Epithelial cell of esophagus (primary cell): ENCODE results near the gene ASTN2.
"Not testable (repeated sequence)": the region's sequence is repeated elsewhere in the genome, so short reads cannot be mapped to it uniquely, and the experiment has no call there.

ENCODE experiments used
- DNase-seq: peaks from one replicate; pipeline ENCODE4 v3.0.0; 2010; ENCODE audit warnings: low read depth
- H3K4me3 ChIP-seq: 2 replicates; pipeline ENCODE4 v1.5.1; 2011; ENCODE audit warnings: mild to moderate bottlenecking, low read length, control low read depth
- TF ChIP-seq, protein P1 (sequence below): IDR thresholded peaks from 2 replicates; pipeline ENCODE4 v1.5.1; 2011; ENCODE audit warnings: low read depth, mild to moderate bottlenecking, low read length, control low read depth, inconsistent platforms; ENCODE audit not compliant: insufficient read depth; ENCODE audit errors: missing control alignments

The ASTN2 gene

DNA sequence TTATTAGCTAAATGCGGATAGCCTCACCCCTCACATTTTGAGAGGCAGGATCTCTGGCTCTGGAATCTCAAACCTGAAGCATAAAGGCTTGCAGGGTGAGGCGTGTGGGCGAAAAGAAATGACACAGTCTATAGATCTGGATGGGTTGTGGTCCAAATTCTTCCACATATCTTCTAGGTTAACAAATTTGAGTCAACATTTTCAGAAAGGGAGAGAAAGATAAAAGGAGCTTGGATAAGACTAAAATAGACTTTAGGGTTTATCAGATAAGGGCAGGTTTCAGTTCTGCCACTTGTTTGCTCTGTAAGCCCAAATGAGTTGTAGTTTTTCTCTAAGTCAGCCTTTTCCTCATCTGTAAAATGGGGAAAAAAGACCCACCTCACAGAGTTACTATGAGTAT lies 506.9 kb downstream of the ASTN2 start:
- TF ChIP-seq, protein P1, sequence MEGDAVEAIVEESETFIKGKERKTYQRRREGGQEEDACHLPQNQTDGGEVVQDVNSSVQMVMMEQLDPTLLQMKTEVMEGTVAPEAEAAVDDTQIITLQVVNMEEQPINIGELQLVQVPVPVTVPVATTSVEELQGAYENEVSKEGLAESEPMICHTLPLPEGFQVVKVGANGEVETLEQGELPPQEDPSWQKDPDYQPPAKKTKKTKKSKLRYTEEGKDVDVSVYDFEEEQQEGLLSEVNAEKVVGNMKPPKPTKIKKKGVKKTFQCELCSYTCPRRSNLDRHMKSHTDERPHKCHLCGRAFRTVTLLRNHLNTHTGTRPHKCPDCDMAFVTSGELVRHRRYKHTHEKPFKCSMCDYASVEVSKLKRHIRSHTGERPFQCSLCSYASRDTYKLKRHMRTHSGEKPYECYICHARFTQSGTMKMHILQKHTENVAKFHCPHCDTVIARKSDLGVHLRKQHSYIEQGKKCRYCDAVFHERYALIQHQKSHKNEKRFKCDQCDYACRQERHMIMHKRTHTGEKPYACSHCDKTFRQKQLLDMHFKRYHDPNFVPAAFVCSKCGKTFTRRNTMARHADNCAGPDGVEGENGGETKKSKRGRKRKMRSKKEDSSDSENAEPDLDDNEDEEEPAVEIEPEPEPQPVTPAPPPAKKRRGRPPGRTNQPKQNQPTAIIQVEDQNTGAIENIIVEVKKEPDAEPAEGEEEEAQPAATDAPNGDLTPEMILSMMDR = no peak
- DNase-seq = no peak
- H3K4me3 ChIP-seq = no peak overlapping the region

DNA sequence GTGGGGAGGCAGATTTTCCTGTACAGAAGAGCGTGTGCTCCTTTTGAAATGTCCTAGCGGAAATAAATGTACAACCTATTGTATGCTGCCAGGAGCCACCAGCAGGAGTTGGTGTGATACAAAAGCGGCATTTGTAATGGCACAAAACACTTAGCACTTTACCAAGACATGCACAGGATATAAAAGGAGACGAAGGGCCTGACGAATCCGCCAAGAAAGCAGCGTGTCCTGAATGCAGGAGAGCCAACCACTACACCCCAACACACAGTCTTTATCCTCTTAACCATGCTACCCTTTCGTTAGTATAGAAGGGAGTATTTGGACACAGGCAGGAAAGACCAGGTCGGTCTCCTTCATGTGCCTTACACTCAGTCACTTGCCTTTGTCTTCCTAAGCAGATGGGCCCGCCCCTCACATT lies 509.7 kb downstream of the ASTN2 start:
- peak; percentile 18 for DNase-seq
- no peak overlapping the region for H3K4me3 ChIP-seq
- TF ChIP-seq, protein P1 = no peak

DNA sequence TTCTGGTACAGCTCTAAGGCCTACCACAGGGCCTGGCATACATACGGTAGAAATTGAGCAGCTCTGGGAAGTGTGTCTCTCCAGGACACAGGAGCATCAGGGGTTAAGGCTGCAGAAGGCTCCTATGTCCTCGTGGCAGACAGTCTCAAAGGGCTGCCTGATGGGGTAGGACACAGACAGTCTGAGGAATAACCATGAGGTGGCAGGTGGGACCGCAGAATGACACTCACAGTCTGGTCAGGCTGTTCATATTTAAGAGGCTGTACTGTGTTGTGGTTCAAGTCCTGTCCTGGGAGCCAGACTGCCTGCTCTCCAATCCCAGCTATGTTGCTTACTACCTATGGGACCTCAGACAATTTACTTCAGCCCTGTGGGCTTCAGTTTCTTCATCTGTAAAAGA lies 510.7 kb downstream of the ASTN2 start:
- no peak for DNase-seq
- TF ChIP-seq, protein P1 = no peak
- H3K4me3 ChIP-seq = no peak overlapping the region

DNA sequence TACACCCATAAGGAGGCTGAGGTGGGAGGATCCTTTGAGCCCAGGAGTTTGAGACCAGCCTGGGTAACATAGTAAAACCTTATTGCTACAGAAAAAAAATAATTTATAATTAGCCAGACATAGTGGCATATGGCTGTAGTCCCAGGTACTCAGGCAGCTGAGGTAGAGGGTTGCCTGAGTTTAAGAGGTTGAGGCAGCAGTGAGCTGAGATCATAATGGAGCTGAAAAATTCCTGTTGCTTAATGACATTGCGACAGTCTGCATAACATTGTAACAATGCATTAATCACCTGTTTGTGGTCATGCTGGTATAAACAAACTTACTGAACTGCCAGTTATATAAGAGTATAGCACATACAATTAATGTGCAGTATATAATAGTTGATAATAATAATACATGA lies 513.6 kb downstream of the ASTN2 start:
- TF ChIP-seq, protein P1 = no peak
- peak; percentile 90 for DNase-seq

DNA sequence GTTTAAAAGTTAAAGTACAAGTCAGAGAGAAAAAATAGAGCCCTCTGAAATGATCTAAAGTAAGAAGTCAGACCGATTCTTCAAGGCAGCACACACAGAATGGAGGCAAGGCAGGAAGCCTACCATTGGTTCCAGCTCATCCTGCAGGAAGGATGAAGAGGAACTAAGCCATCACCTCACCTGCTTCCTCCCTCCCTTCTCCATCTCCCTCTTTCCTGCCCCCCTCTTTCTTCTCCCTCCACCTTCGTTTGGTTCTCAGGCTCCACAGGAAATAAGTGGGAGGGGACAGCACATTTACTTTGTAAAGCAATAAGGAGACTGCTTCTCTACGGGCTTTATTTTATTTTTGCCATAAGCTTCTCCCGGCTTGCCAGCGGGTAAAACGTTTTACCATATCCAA lies 514.3 kb downstream of the ASTN2 start:
- H3K4me3 ChIP-seq = no peak overlapping the region
- no peak for DNase-seq
- TF ChIP-seq, protein P1 = no peak

More for the DNA sequence above, 513.6 kb downstream of the ASTN2 start:
- no peak overlapping the region for H3K4me3 ChIP-seq

DNA sequence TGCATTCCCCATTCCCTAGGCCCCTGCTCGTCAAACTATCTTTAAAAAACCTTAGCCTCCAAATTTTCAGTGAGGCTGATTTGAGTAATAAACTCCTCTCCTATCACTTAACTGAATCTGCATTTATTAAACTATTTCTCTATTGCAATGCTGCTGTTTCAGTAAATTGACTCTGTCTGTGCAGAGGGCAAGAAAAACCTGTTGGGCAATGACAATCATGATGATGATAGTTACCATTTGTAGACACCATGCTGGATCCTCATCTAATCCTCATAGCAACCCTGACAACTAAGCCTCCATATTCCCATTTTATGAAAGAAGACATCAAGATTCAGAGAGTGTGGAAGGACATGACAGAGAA lies 514.9 kb downstream of the ASTN2 start:
- TF ChIP-seq, protein P1 = no peak
- no peak for DNase-seq
- no peak overlapping the region for H3K4me3 ChIP-seq

DNA sequence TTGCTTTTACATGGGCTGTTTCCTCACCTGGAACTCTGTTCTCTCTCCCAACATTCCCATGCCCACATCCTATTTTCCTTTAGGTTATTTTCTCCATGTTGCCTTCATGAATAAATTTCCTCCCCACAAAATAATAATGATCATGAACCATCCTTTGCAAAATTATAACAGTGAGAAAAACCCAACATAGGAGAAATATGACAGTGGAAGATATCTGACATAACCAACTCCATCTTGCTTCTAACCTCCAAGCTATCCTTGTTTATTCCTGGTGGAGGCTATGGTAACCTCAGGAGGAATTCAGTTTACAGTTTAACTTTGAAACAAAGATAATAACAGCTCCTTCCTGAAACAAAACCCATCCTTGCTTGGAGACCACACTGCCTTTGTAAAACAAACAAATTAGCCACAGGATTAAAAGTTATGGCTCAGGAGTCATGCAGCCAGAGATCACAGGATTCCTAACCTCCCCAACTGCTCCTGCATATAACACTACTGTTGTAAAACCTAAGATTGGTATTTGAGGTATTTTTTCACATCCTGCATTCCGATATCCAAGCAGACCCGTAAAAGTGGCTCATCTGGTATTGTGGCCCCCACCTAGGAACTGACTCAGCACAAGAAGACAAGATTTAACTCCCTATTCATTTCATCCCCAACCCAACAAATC lies 515.4 kb downstream of the ASTN2 start:
- TF ChIP-seq, protein P1 = no peak
- H3K4me3 ChIP-seq = no peak overlapping the region
- DNase-seq = no peak

DNA sequence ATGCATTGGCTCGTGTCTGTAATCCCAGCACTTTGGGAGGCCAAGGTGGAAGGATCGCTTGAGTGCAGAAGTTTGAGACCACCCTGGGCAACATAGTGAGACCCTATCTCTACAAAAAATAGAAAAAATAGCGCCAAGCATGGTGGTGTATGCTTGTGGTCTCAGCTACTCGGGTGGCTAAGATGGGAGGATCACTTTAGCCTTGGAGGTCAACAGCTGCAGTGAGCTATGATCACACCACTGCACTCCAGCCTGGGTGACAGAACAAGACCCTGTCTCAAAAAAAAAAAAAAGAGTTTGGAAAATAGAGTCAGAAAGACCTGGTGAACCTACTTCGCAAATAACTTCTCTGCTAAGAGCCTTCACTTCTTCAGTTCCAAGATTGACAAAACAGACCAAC lies 516.7 kb downstream of the ASTN2 start:
- H3K4me3 ChIP-seq = not testable (repeated sequence)

More for the DNA sequence above, 516.7 kb downstream of the ASTN2 start:
- DNase-seq = not testable (repeated sequence)
